H9 (cell line): ENCODE data around the gene DNAH12. TPM values are rescaled to one million over a fixed set of nuclear protein-coding genes. Genes with fewer than 3 reads are reported as not detected.

Experiments
- DNase-seq: peaks from one replicate; pipeline ENCODE4 v3.0.0-alpha.2; 2017
- H2AFZ ChIP-seq: one replicate; pipeline ENCODE4 v1.6.1; 2013; ENCODE audit warnings: mild to moderate bottlenecking, low read length, control low read depth, moderate library complexity
- H2AK5ac ChIP-seq: 2 replicates; pipeline ENCODE4 v1.6.1; 2013; ENCODE audit warnings: low read length, control low read depth, mixed read lengths; ENCODE audit not compliant: insufficient read length
- H2BK120ac ChIP-seq: one replicate; pipeline ENCODE4 v1.6.1; 2013; ENCODE audit warnings: low read depth, mild to moderate bottlenecking, low read length, control low read depth, inconsistent platforms; ENCODE audit not compliant: poor library complexity, severe bottlenecking
- H2BK12ac ChIP-seq: 2 replicates; pipeline ENCODE4 v1.6.1; 2013; ENCODE audit warnings: low read length, control low read depth, mixed read lengths, low read depth; ENCODE audit not compliant: insufficient read length
- H2BK15ac ChIP-seq: 2 replicates; pipeline ENCODE4 v1.6.1; 2013; ENCODE audit warnings: low read depth, low read length, control low read depth
- H2BK20ac ChIP-seq: one replicate; pipeline ENCODE4 v1.6.1; 2013; ENCODE audit warnings: low read depth, mild to moderate bottlenecking, low read length, control low read depth, inconsistent platforms; ENCODE audit not compliant: poor library complexity, severe bottlenecking
- H2BK5ac ChIP-seq: 2 replicates; pipeline ENCODE4 v1.6.1; 2013; ENCODE audit warnings: low read length, control low read depth, mixed read lengths; ENCODE audit not compliant: insufficient read length
- H3K14ac ChIP-seq: 2 replicates; pipeline ENCODE4 v1.6.1; 2013; ENCODE audit warnings: low read length, control low read depth; ENCODE audit not compliant: insufficient read depth
- H3K18ac ChIP-seq: 2 replicates; pipeline ENCODE4 v1.6.1; 2013; ENCODE audit warnings: low read depth, mild to moderate bottlenecking, mixed read lengths, low read length, control low read depth; ENCODE audit not compliant: insufficient read length
- H3K23ac ChIP-seq: 2 replicates; pipeline ENCODE4 v1.6.1; 2013; ENCODE audit warnings: low read length, control low read depth, mixed read lengths, low read depth; ENCODE audit not compliant: insufficient read length
- H3K23me2 ChIP-seq: 2 replicates; pipeline ENCODE4 v1.6.1; 2013; ENCODE audit warnings: low read depth, mild to moderate bottlenecking, mixed read lengths, low read length, control low read depth; ENCODE audit not compliant: insufficient read length, poor library complexity, severe bottlenecking
- H3K27ac ChIP-seq: 2 replicates; pipeline ENCODE4 v1.5.1; 2013; ENCODE audit warnings: low read length, control low read depth, mixed read lengths, low read depth; ENCODE audit not compliant: insufficient read length
- H3K27me3 ChIP-seq: 2 replicates; pipeline ENCODE4 v1.6.1; 2013; ENCODE audit warnings: low read length, control low read depth, inconsistent platforms; ENCODE audit not compliant: insufficient read depth
- H3K4ac ChIP-seq: 2 replicates; pipeline ENCODE4 v1.6.1; 2013; ENCODE audit warnings: low read depth, mild to moderate bottlenecking, control low read depth, inconsistent platforms, low read length, moderate library complexity
- H3K4me1 ChIP-seq: 2 replicates; pipeline ENCODE4 v1.6.1; 2013; ENCODE audit warnings: low read length, control low read depth, inconsistent platforms; ENCODE audit not compliant: insufficient read depth
- H3K4me2 ChIP-seq: 2 replicates; pipeline ENCODE4 v1.6.1; 2013; ENCODE audit warnings: low read length, control low read depth, mixed read lengths; ENCODE audit not compliant: insufficient read length, insufficient read depth
- H3K56ac ChIP-seq: 2 replicates; pipeline ENCODE4 v1.6.1; 2013; ENCODE audit warnings: low read depth, mild to moderate bottlenecking, mixed read lengths, low read length, control low read depth; ENCODE audit not compliant: insufficient read length
- H3K79me1 ChIP-seq: 2 replicates; pipeline ENCODE4 v1.6.1; 2013; ENCODE audit warnings: low read depth, mild to moderate bottlenecking, moderate library complexity, low read length, control low read depth, inconsistent platforms; ENCODE audit not compliant: insufficient read depth, poor library complexity, severe bottlenecking
- H3K79me2 ChIP-seq: 2 replicates; pipeline ENCODE4 v1.6.1; 2013; ENCODE audit warnings: low read length, control low read depth, inconsistent platforms; ENCODE audit not compliant: insufficient read depth
- H3K9ac ChIP-seq: 2 replicates; pipeline ENCODE4 v1.6.1; 2013; ENCODE audit warnings: low read length, control low read depth, mixed read lengths; ENCODE audit not compliant: insufficient read length; ENCODE audit errors: extremely low read depth
- H3K9me3 ChIP-seq: one replicate; pipeline ENCODE4 v1.6.1; 2013; ENCODE audit warnings: low read depth, low read length, inconsistent platforms; ENCODE audit not compliant: control insufficient read depth
- H3T11ph ChIP-seq: one replicate; pipeline ENCODE4 v1.6.1; 2013; ENCODE audit warnings: mild to moderate bottlenecking, low read length, control low read depth, inconsistent platforms
- H4K20me1 ChIP-seq: one replicate; pipeline ENCODE4 v1.6.1; 2013; ENCODE audit not compliant: control insufficient read depth, insufficient read length, insufficient read depth
- H4K5ac ChIP-seq: 2 replicates; pipeline ENCODE4 v1.6.1; 2013; ENCODE audit warnings: low read depth, mild to moderate bottlenecking, mixed read lengths, low read length, control low read depth; ENCODE audit not compliant: insufficient read length
- H4K8ac ChIP-seq: replicated peaks from 2 replicates; pipeline ENCODE4 v1.6.1; 2013; ENCODE audit warnings: low read length, control low read depth, mixed read lengths, low read depth; ENCODE audit not compliant: insufficient read length
- H4K91ac ChIP-seq: 2 replicates; pipeline ENCODE4 v1.6.1; 2013; ENCODE audit warnings: low read depth, mild to moderate bottlenecking, moderate library complexity, mixed read lengths, low read length, control low read depth; ENCODE audit not compliant: insufficient read length
- H3K27ac Mint-ChIP-seq, 3 experiments: 2 replicates in 2 of 3; 3 replicates in 1 of 3; pipeline ENCODE4 v1.8.0; 2020 to 2021; ENCODE audit warnings: mixed read lengths in 3 of 3, mild to moderate bottlenecking in 1 of 3, moderate library complexity in 1 of 3
- H3K27me3 Mint-ChIP-seq: 2 replicates; pipeline ENCODE4 v1.8.0; 2021; ENCODE audit warnings: low read depth, mild to moderate bottlenecking, moderate library complexity, mixed read lengths
- H3K36me3 Mint-ChIP-seq, 3 experiments: 2 replicates in 2 of 3; 3 replicates in 1 of 3; pipeline ENCODE4 v1.8.0; 2020 to 2021; ENCODE audit warnings: low read depth in 3 of 3, mixed read lengths in 3 of 3; ENCODE audit not compliant: insufficient read depth in 1 of 3
- H3K4me1 Mint-ChIP-seq, 2 experiments: 2 replicates each; pipeline ENCODE4 v1.8.0; 2020; ENCODE audit warnings: mixed read lengths in 2 of 2
- H3K4me3 Mint-ChIP-seq, 2 experiments: 2 replicates in 1 of 2; 3 replicates in 1 of 2; pipeline ENCODE4 v1.8.0; 2020 to 2021; ENCODE audit warnings: mild to moderate bottlenecking in 2 of 2, mixed read lengths in 2 of 2, moderate library complexity in 1 of 2
- H3K9me3 Mint-ChIP-seq, 2 experiments: 2 replicates in 1 of 2; 3 replicates in 1 of 2; pipeline ENCODE4 v1.8.0; 2020; ENCODE audit warnings: mild to moderate bottlenecking in 2 of 2, mixed read lengths in 2 of 2, moderate library complexity in 1 of 2
- WGBS: extraction: QIAGEN DNeasy Blood & Tissue Kit; methylation state at CpG from one replicate; pipeline ENCODE4 v1.1.7; 2013; ENCODE audit warnings: missing lambda C conversion rate, low lambda C conversion rate, mixed read lengths; ENCODE audit not compliant: insufficient read length; ENCODE audit errors: extremely low coverage; 5-methylcytosine and 5-hydroxymethylcytosine counted together
- total RNA-seq: library from RNA; stranded (reverse); gene quantifications from 2 replicates; pipeline ENCODE4 v1.2.1, GENCODE V29; 2021
- TF ChIP-seq, protein P1 (sequence below): fragments of 200-600 bp; sonication (generic); conservative IDR thresholded peaks from 3 replicates; pipeline ENCODE4 v1.8.0; 2021; ENCODE audit warnings: antibody characterized with exemption, mild to moderate bottlenecking

DNAH12 gene
- total RNA-seq, 1 experiment from 2014 or later: not detected

DNA sequence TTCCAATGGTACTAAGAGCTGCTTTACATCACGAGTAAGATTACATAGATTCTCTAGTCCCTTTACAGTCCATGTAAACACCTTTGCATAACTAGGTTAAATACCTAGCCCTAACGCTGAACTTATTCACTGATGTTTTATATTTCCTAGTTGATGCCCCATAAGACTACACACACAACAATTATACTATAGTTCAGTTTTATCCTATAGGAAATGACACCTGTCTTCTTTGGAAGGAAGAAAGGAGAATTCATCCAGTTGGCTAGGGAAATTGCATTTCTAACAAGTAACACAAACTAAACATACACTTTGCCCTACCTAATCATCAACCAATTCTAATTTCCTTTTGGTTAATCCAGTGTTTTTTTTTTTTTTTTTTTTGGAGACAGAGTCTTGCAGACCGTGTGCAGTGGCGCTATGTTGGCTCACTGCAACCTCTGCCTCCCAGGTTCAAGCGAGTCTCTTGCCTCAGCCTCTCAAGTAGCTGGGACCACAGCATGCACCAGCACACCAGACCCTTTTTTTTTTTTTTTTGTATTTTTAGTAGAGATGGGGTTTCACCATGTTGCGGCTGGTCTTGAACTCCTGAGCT, 25.8 kb upstream of the DNAH12 start:
- Histone ChIP-seq H3K27me3 (no peaks in the 10 kb centered on the region), H2BK5ac (no peak overlapping the region), H3K23me2 (no peaks in the 10 kb centered on the region), H3K79me2 (no peaks in the 10 kb centered on the region), H2BK12ac (no peak overlapping the region), H4K91ac (no peak overlapping the region), H3K4me2 (no peak overlapping the region), H3K9me3 (no peaks in the 10 kb centered on the region), H3K23ac (no peak overlapping the region), H2AK5ac (no peak overlapping the region), H2AFZ (no peak overlapping the region), H3K9ac (no peak overlapping the region), H4K20me1 (no peaks in the 10 kb centered on the region), H4K5ac (no peak overlapping the region), H3K4me1 (no peaks in the 10 kb centered on the region), H3K79me1 (no peaks in the 10 kb centered on the region), H3K18ac (no peak overlapping the region), H3T11ph (no peak overlapping the region), H2BK20ac (no peak overlapping the region), H4K8ac (no peak overlapping the region), H2BK120ac (no peak overlapping the region), H2BK15ac (no peak overlapping the region), H3K14ac (no peak overlapping the region), H3K4ac (no peak overlapping the region), H3K56ac (no peak overlapping the region), H3K27ac (no peak overlapping the region)
- Mint-ChIP-seq H3K9me3 (no peaks in the 10 kb centered on the region), H3K27me3 (no peaks in the 10 kb centered on the region), H3K36me3 (peaks cover 22 to 60% (median 41%) of the 10 kb centered on the region in 3 experiments; a peak in 6 of 7 replicates), H3K4me3 (no peak overlapping the region), H3K27ac (no peak overlapping the region), H3K4me1 (no peaks in the 10 kb centered on the region)
- no peak for DNase-seq
- TF ChIP-seq, protein P1, sequence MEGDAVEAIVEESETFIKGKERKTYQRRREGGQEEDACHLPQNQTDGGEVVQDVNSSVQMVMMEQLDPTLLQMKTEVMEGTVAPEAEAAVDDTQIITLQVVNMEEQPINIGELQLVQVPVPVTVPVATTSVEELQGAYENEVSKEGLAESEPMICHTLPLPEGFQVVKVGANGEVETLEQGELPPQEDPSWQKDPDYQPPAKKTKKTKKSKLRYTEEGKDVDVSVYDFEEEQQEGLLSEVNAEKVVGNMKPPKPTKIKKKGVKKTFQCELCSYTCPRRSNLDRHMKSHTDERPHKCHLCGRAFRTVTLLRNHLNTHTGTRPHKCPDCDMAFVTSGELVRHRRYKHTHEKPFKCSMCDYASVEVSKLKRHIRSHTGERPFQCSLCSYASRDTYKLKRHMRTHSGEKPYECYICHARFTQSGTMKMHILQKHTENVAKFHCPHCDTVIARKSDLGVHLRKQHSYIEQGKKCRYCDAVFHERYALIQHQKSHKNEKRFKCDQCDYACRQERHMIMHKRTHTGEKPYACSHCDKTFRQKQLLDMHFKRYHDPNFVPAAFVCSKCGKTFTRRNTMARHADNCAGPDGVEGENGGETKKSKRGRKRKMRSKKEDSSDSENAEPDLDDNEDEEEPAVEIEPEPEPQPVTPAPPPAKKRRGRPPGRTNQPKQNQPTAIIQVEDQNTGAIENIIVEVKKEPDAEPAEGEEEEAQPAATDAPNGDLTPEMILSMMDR: no peak
- WGBS: no CpG with 5 or more reads among the region's 6 CpGs
